Measurements from ENCODE around the gene B3GLCT. TPM values are rescaled to one million over a fixed set of nuclear protein-coding genes. Genes with fewer than 3 reads are reported as not detected.

Gene B3GLCT
- total RNA-seq, 2 donors from 2014 or later, result 9.3 to 10.4 TPM

DNA sequence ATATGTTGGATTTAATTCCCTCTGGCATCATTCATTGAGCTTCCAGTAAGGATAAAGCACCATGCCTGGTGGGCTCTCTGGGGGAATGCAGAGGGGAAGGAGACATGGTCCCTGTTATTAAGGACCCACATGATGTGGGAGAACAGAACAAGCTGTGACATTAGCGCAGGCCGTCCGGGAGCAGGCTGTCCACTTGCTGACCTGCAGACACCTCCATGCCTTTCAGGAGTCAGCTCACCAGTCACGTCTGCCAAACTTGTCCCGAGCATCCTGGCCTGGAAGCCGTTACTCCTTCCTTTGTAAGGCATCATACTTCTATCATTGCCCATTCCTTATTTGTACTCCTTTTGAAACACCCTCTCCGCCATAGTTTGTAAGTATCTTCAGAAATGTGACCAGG lies 23.4 kb downstream of the B3GLCT start:
- no peak for DNase-seq (ENCODE audit: low spot score)
- Histone ChIP-seq H3K27ac (no peak overlapping the region), H3K4me1 (ENCODE audit: control insufficient read depth in 1 of 2, low read depth in 2 of 2) (no peaks in the 10 kb centered on the region), H3K27me3 (replicated peaks; ENCODE audit: insufficient read depth) (no peaks in the 10 kb centered on the region), H3K9me3 (no peaks in the 10 kb centered on the region), H3K4me3 (no peak overlapping the region), H3K36me3 (no peaks in the 10 kb centered on the region)
- no peak for ATAC-seq (ENCODE audit: insufficient number of reproducible peaks, low FRiP score, low read depth)
- TF ChIP-seq, protein P1, sequence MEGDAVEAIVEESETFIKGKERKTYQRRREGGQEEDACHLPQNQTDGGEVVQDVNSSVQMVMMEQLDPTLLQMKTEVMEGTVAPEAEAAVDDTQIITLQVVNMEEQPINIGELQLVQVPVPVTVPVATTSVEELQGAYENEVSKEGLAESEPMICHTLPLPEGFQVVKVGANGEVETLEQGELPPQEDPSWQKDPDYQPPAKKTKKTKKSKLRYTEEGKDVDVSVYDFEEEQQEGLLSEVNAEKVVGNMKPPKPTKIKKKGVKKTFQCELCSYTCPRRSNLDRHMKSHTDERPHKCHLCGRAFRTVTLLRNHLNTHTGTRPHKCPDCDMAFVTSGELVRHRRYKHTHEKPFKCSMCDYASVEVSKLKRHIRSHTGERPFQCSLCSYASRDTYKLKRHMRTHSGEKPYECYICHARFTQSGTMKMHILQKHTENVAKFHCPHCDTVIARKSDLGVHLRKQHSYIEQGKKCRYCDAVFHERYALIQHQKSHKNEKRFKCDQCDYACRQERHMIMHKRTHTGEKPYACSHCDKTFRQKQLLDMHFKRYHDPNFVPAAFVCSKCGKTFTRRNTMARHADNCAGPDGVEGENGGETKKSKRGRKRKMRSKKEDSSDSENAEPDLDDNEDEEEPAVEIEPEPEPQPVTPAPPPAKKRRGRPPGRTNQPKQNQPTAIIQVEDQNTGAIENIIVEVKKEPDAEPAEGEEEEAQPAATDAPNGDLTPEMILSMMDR (IDR thresholded peaks at IDR 0.05), result no peak

DNA sequence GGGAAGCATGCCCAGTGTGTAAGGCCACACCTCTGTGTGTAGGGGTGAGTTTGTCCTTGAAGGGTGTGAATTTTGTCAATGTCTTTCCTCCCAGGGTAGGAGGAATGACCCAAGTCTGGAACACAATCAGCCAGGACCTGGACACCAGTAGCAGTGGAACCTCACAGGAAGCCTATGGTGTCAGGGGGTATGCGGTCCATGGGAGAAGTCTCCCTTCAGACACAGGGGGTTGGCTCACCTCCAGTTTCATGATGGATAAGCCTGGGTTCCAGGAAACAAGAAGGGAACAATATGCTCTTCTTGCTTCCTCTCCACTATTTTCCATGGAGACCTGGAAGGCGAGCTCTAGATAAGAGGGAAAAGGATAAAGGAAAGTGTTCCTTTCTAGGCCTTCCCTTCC lies 23.9 kb downstream of the B3GLCT start:
- no peak for ATAC-seq (ENCODE audit: insufficient number of reproducible peaks, low FRiP score, low read depth)
- H3K36me3 ChIP-seq, result no peaks in the 10 kb centered on the region
- TF ChIP-seq, protein P1 (IDR thresholded peaks at IDR 0.05), result no peak
- DNase-seq (ENCODE audit: low spot score), result no peak
- no peaks in the 10 kb centered on the region for H3K27me3 ChIP-seq (replicated peaks; ENCODE audit: insufficient read depth)
- no peaks in the 10 kb centered on the region for H3K9me3 ChIP-seq
- H3K4me3 ChIP-seq, result no peak overlapping the region
- H3K4me1 ChIP-seq (ENCODE audit: control insufficient read depth in 1 of 2, low read depth in 2 of 2), result no peaks in the 10 kb centered on the region
- no peak overlapping the region for H3K27ac ChIP-seq

DNA sequence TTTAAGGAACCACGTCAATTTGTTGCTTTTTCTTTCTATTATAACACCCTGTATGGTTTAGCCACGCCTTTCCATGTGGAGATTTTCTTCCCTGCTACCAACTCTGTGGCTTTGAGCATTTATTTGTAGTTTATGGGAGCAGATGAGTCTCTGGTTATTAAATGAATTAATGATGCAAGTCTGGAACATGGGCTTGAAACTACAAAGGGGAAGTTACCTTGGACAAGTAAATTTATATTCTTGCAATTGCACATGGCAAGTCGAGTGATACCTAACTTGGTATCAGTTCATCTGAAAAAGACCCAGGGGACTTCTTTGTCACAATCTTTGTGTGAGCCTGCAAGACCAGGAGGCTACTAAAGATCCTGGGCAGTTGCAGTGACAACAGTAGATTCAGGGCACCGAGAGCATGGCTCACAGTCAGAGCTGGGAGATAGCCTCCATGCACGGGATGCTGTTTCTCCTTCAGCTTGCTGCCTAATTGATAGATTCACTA lies 24.4 kb downstream of the B3GLCT start:
- DNase-seq (ENCODE audit: low spot score) (no peak), ATAC-seq (ENCODE audit: insufficient number of reproducible peaks, low FRiP score, low read depth) (no peak)
- no peak overlapping the region for H3K4me3 ChIP-seq
- no peaks in the 10 kb centered on the region for H3K4me1 ChIP-seq (ENCODE audit: control insufficient read depth in 1 of 2, low read depth in 2 of 2)
- no peaks in the 10 kb centered on the region for H3K9me3 ChIP-seq
- no peaks in the 10 kb centered on the region for H3K36me3 ChIP-seq
- H3K27me3 ChIP-seq (replicated peaks; ENCODE audit: insufficient read depth), result no peaks in the 10 kb centered on the region
- TF ChIP-seq, protein P1 (IDR thresholded peaks at IDR 0.05), result no peak
- H3K27ac ChIP-seq, result no peak overlapping the region

DNA sequence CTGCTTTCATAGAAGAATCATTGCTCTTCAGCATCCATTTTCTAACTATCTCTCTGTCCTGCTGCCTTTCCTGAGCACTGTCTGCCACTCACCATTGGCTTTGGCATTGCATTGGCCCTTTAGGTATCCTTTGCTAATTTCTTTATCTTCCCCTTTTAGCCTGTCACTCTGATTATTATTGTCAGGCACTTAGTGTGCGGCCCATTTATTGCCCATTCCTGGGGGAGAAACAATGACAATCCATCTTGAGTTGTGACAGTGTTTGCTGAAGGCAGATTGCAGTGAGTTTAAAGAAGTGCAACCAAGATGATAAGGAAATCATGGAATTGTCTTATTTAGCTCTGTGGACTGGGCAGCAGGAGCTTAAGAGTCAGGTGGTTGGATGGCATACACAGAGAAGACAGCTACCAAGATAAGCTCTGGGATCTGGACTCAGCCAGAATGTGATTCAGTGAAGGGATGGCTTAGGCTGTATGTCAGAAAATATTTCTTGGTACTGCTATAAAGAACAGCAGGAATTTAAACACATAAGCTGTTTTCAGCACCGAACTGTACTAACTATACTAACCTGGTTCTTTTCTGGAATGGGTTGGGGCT lies 25.3 kb downstream of the B3GLCT start:
- H3K4me1 ChIP-seq (ENCODE audit: control insufficient read depth in 1 of 2, low read depth in 2 of 2), result no peaks in the 10 kb centered on the region
- H3K36me3 ChIP-seq, result no peaks in the 10 kb centered on the region
- no peaks in the 10 kb centered on the region for H3K27me3 ChIP-seq (replicated peaks; ENCODE audit: insufficient read depth)
- TF ChIP-seq, protein P1 (IDR thresholded peaks at IDR 0.05), result no peak
- DNase-seq (ENCODE audit: low spot score) (no peak), ATAC-seq (ENCODE audit: insufficient number of reproducible peaks, low FRiP score, low read depth) (no peak)
- no peaks in the 10 kb centered on the region for H3K9me3 ChIP-seq
- no peak overlapping the region for H3K4me3 ChIP-seq
- no peak overlapping the region for H3K27ac ChIP-seq

DNA sequence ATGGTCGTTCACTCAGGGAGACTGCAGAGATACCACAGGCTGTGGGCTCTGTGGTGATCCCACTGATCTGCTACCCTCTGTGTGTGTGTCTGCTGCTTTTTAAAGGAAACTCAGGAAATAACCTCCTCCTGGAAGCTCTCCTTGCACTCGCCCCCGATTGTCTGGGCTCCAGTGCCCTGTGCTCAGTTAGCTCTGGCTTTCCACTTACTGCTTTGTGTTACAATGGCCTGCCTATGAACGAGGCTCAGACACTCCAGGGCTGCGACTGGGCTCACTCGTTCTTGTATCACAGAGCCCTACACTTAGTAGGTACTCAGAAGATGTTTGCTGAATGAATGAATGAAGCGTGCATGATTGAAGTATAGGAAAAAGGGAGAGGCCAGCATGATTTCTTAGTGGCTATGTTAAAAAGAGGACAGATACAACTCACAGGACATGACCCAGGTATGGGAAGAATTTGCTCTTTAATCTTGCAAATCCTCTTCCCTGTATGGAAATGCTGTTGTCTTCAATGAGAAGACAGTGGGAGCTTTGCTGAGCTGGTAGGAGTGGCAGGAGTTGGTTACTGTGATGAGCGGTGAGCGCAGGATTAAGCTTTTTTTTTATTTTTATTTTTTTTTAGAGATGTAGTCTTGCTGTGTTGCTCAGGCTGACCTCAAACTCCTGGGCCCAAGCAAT lies 26.4 kb downstream of the B3GLCT start:
- no peaks in the 10 kb centered on the region for H3K27me3 ChIP-seq (replicated peaks; ENCODE audit: insufficient read depth)
- no peak overlapping the region for H3K4me3 ChIP-seq
- no peaks in the 10 kb centered on the region for H3K9me3 ChIP-seq
- ATAC-seq (ENCODE audit: insufficient number of reproducible peaks, low FRiP score, low read depth), result no peak
- TF ChIP-seq, protein P1 (IDR thresholded peaks at IDR 0.05), result no peak
- no peaks in the 10 kb centered on the region for H3K36me3 ChIP-seq
- no peak overlapping the region for H3K27ac ChIP-seq
- DNase-seq (ENCODE audit: low spot score), result no peak
- no peaks in the 10 kb centered on the region for H3K4me1 ChIP-seq (ENCODE audit: control insufficient read depth in 1 of 2, low read depth in 2 of 2)

Data from thoracic aorta (tissue), 2 donors.